Stimulated activated CD4-positive, alpha-beta T cell treated with anti-CD3 and anti-CD28 coated beads, Interleukin-12 subunit alpha, Interleukin-12 subunit beta, amount 100 ng/mL, for 4 hours (primary cell): Measurements from ENCODE around the gene PHKB.

Experiments used
- DNase-seq: peaks from one replicate; pipeline ENCODE4 v3.0.0-alpha.2; 2020

Gene PHKB

GRCh38 chr16:47695756-47696155, 234.6 kb downstream of the PHKB start:
- DNase-seq = no peak

- DNase-seq = no peak
Measured at GRCh38 chr16:47697826-47698225, 236.7 kb downstream of the PHKB start.

GRCh38 chr16:47699106-47699505, 238.0 kb downstream of the PHKB start:
- DNase-seq = no peak

- no peak for DNase-seq
Measured at GRCh38 chr16:47700857-47701587, 239.9 kb downstream of the PHKB start.

- DNase-seq = no peak
Measured at GRCh38 chr16:47705266-47705665, 244.1 kb downstream of the PHKB start.

- DNase-seq = no peak
Measured at GRCh38 chr16:47711809-47712208, 250.7 kb downstream of the PHKB start.

GRCh38 chr16:47712276-47713224, 251.4 kb downstream of the PHKB start:
- no peak for DNase-seq

GRCh38 chr16:47713225-47713595, 252.1 kb downstream of the PHKB start:
- DNase-seq = no peak

GRCh38 chr16:47715442-47716083, 254.4 kb downstream of the PHKB start:
- no peak for DNase-seq

GRCh38 chr16:47716571-47716970, 255.4 kb downstream of the PHKB start:
- DNase-seq = no peak

- DNase-seq = no peak
Measured at GRCh38 chr16:47719713-47720112, 258.6 kb downstream of the PHKB start.

GRCh38 chr16:47721006-47721637, 260.0 kb downstream of the PHKB start:
- no peak for DNase-seq

- no peak for DNase-seq
Measured at GRCh38 chr16:47722046-47722445, 260.9 kb downstream of the PHKB start.

- DNase-seq = no peak
Measured at GRCh38 chr16:47724115-47724785, 263.1 kb downstream of the PHKB start.

GRCh38 chr16:47725188-47725695, 264.1 kb downstream of the PHKB start:
- no peak for DNase-seq

- no peak for DNase-seq
Measured at GRCh38 chr16:47726031-47726675, 265.0 kb downstream of the PHKB start.

GRCh38 chr16:47727131-47727530, 266.0 kb downstream of the PHKB start:
- DNase-seq = no peak

- no peak for DNase-seq
Measured at GRCh38 chr16:47728205-47728604, 267.1 kb downstream of the PHKB start.

GRCh38 chr16:47729701-47730100, 268.6 kb downstream of the PHKB start:
- DNase-seq = no peak

GRCh38 chr16:47731252-47731651, 270.1 kb downstream of the PHKB start:
- no peak for DNase-seq

- DNase-seq = no peak
Measured at GRCh38 chr16:47732122-47732521, 271.0 kb downstream of the PHKB start.
